ENCODE data around the gene TCN1.
"Not testable (repeated sequence)": the region's sequence is repeated elsewhere in the genome, so short reads cannot be mapped to it uniquely, and the experiment has no call there.

TCN1 gene

GRCh38 chr11:59818572-59818971 lies 47.7 kb downstream of the TCN1 start:
- DNase-seq (ENCODE audit: low read depth), result peak; percentile 68
- no peak overlapping the region for H3K4me3 ChIP-seq (ENCODE audit: low read depth, low read length)
- TF ChIP-seq, protein P1, sequence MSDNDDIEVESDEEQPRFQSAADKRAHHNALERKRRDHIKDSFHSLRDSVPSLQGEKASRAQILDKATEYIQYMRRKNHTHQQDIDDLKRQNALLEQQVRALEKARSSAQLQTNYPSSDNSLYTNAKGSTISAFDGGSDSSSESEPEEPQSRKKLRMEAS (IDR thresholded peaks at IDR 0.05; ENCODE audit: low read depth, low read length), result peak; percentile 50; the same call in 1 of the 2 replicates
- TF ChIP-seq POLR2A (IDR thresholded peaks at IDR 0.05; ENCODE audit: extremely low read depth, insufficient read length) (no peak), MYC (IDR thresholded peaks at IDR 0.05; ENCODE audit: low read depth, low read length) (no peak; the same call in 1 of the 2 replicates)

- H3K4me3 ChIP-seq (ENCODE audit: low read depth, low read length); DNase-seq (ENCODE audit: low read depth): not testable (repeated sequence)
Measured at GRCh38 chr11:59816434-59816833, 49.9 kb downstream of the TCN1 start.

DNA sequence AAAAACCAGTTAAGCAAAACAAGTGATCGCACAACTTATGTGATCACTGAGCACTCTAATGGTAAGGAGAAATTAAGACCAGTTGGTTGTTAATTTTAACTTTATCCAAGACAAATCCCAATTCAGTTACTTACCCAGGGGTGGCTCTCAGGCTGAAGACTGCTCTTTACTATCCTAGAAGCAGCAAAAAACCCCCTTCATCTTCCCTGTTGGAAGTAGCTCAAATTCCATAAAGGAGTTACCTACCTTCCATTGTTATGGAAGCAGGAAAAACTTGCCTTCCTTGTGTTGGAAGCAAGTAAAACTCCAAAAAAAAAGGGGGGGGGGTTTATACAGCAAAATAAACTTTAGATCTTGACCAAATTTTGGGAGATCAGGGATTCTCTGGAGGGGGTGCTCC lies 50.5 kb downstream of the TCN1 start:
- TF ChIP-seq, protein P1 (IDR thresholded peaks at IDR 0.05; ENCODE audit: low read depth, low read length), result no peak
- no peak for DNase-seq (ENCODE audit: low read depth)
- H3K4me3 ChIP-seq (ENCODE audit: low read depth, low read length), result no peak overlapping the region

- DNase-seq (ENCODE audit: low read depth), result no peak
- no peak overlapping the region for H3K4me3 ChIP-seq (ENCODE audit: low read depth, low read length)
- no peak for TF ChIP-seq POLR2A (IDR thresholded peaks at IDR 0.05; ENCODE audit: extremely low read depth, insufficient read length)
- TF ChIP-seq MYC (IDR thresholded peaks at IDR 0.05; ENCODE audit: low read depth, low read length), result no peak
- TF ChIP-seq, protein P1 (IDR thresholded peaks at IDR 0.05; ENCODE audit: low read depth, low read length), result no peak
Measured at GRCh38 chr11:59814021-59814420, 52.3 kb downstream of the TCN1 start.

- TF ChIP-seq, protein P2, sequence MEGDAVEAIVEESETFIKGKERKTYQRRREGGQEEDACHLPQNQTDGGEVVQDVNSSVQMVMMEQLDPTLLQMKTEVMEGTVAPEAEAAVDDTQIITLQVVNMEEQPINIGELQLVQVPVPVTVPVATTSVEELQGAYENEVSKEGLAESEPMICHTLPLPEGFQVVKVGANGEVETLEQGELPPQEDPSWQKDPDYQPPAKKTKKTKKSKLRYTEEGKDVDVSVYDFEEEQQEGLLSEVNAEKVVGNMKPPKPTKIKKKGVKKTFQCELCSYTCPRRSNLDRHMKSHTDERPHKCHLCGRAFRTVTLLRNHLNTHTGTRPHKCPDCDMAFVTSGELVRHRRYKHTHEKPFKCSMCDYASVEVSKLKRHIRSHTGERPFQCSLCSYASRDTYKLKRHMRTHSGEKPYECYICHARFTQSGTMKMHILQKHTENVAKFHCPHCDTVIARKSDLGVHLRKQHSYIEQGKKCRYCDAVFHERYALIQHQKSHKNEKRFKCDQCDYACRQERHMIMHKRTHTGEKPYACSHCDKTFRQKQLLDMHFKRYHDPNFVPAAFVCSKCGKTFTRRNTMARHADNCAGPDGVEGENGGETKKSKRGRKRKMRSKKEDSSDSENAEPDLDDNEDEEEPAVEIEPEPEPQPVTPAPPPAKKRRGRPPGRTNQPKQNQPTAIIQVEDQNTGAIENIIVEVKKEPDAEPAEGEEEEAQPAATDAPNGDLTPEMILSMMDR (IDR thresholded peaks at IDR 0.05; ENCODE audit: low read depth, low read length), result no peak
- TF ChIP-seq MYC (IDR thresholded peaks at IDR 0.05; ENCODE audit: low read depth, low read length), result no peak
- TF ChIP-seq POLR2A (IDR thresholded peaks at IDR 0.05; ENCODE audit: extremely low read depth, insufficient read length), result no peak
- TF ChIP-seq, protein P1 (IDR thresholded peaks at IDR 0.05; ENCODE audit: low read depth, low read length), result no peak
- DNase-seq (ENCODE audit: low read depth), result no peak
Measured at GRCh38 chr11:59813364-59813763, 52.9 kb downstream of the TCN1 start.

GRCh38 chr11:59812220-59812619 lies 54.1 kb downstream of the TCN1 start:
- TF ChIP-seq, protein P1 (IDR thresholded peaks at IDR 0.05; ENCODE audit: low read depth, low read length), result no peak
- TF ChIP-seq MYC (IDR thresholded peaks at IDR 0.05; ENCODE audit: low read depth, low read length) (no peak), POLR2A (IDR thresholded peaks at IDR 0.05; ENCODE audit: extremely low read depth, insufficient read length) (no peak)
- TF ChIP-seq, protein P2 (IDR thresholded peaks at IDR 0.05; ENCODE audit: low read depth, low read length), result no peak
- no peak for DNase-seq (ENCODE audit: low read depth)
- no peak overlapping the region for H3K4me3 ChIP-seq (ENCODE audit: low read depth, low read length)

More at GRCh38 chr11:59813364-59813763, 52.9 kb downstream of the TCN1 start:
- H3K4me3 ChIP-seq (ENCODE audit: low read depth, low read length), result no peak overlapping the region

DNA sequence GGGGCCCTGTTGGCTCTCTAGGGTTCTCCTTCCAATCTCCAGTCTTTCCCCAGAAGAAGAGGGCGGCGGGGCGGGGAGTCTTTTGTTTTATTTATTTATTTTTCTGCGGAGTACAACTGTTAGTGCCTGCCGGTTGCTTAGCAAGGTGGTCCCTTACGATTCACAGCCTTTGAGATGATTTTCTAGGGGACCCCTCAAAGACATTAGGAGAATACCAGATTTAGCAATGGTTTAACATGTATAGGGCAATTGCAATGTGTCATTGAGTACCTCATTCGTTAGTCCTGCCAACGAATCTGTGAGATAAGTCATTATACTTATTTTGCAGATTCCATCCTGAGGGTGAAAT lies 55.4 kb downstream of the TCN1 start:
- TF ChIP-seq MYC (IDR thresholded peaks at IDR 0.05; ENCODE audit: low read depth, low read length), result no peak
- TF ChIP-seq, protein P1 (IDR thresholded peaks at IDR 0.05; ENCODE audit: low read depth, low read length), result no peak
- TF ChIP-seq, protein P2 (IDR thresholded peaks at IDR 0.05; ENCODE audit: low read depth, low read length), result no peak
- no peak for TF ChIP-seq POLR2A (IDR thresholded peaks at IDR 0.05; ENCODE audit: extremely low read depth, insufficient read length)
- DNase-seq (ENCODE audit: low read depth), result no peak
- peak overlapping the region; percentile 52 for H3K4me3 ChIP-seq (ENCODE audit: low read depth, low read length)

All from NB4 (cell line).